ENCODE measurements around the gene LCE7A. TPM values are rescaled to one million over a fixed set of nuclear protein-coding genes. Genes with fewer than 3 reads are reported as not detected.

LCE7A gene
- total RNA-seq, 1 donor from 2014 or later, result not detected

DNA sequence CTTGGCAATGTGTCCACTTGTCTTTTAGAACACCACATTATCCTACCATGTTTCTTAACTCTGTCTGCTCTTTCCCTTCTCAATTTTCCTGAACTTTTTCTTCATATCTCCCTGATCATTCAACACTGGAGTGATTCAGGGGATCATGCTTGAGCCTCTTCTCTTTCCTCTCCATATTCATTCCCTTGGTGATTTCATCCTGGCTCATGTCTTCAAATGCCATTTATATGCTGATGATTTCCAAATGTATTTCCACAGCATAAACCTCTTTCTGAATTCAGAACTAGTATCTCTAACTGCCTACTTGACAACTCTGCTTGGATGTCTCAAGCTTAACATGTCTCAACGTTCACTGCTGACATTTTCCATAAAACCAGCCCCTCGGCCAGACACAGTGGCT is 40.1 kb downstream of the LCE7A start:
- H3K9ac ChIP-seq (ENCODE audit: low read length), result no peak overlapping the region
- no peaks in the 10 kb centered on the region for H3K36me3 ChIP-seq (ENCODE audit: insufficient read depth, low read length)
- H3K4me1 ChIP-seq (ENCODE audit: insufficient read depth, low read length), result no peaks in the 10 kb centered on the region
- FAIRE-seq (no peak), DNase-seq (ENCODE audit: low read depth) (no peak)
- H3K4me3 ChIP-seq (ENCODE audit: insufficient read depth, low read depth, low read length), result no peak overlapping the region
- no peaks in the 10 kb centered on the region for H3K27me3 ChIP-seq (ENCODE audit: insufficient read depth, low read length)
- H3K79me2 ChIP-seq (ENCODE audit: insufficient read depth, low read length), result no peaks in the 10 kb centered on the region
- Mint-ChIP-seq H3K4me1 (ENCODE audit: low read depth, unreplicated experiment) (peaks cover under 1% of the 10 kb centered on the region), H3K27ac (ENCODE audit: unreplicated experiment) (no peak overlapping the region), H3K9me3 (ENCODE audit: unreplicated experiment) (peaks cover 3% of the 10 kb centered on the region), H3K36me3 (ENCODE audit: low read depth, unreplicated experiment) (peaks cover 2% of the 10 kb centered on the region), H3K4me3 (ENCODE audit: unreplicated experiment) (no peak overlapping the region), H3K27me3 (ENCODE audit: low read depth, unreplicated experiment) (peaks cover 28% of the 10 kb centered on the region)
- TF ChIP-seq EZH2 (IDR thresholded peaks at IDR 0.05; ENCODE audit: insufficient read depth, low read length), result no peak
- TF ChIP-seq, protein P1, sequence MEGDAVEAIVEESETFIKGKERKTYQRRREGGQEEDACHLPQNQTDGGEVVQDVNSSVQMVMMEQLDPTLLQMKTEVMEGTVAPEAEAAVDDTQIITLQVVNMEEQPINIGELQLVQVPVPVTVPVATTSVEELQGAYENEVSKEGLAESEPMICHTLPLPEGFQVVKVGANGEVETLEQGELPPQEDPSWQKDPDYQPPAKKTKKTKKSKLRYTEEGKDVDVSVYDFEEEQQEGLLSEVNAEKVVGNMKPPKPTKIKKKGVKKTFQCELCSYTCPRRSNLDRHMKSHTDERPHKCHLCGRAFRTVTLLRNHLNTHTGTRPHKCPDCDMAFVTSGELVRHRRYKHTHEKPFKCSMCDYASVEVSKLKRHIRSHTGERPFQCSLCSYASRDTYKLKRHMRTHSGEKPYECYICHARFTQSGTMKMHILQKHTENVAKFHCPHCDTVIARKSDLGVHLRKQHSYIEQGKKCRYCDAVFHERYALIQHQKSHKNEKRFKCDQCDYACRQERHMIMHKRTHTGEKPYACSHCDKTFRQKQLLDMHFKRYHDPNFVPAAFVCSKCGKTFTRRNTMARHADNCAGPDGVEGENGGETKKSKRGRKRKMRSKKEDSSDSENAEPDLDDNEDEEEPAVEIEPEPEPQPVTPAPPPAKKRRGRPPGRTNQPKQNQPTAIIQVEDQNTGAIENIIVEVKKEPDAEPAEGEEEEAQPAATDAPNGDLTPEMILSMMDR (IDR thresholded peaks at IDR 0.05; ENCODE audit: insufficient read depth, low read depth, low read length), result no peak
- no peak overlapping the region for H3K27ac ChIP-seq (ENCODE audit: low read depth, low read length)
- H2AFZ ChIP-seq (ENCODE audit: low read depth, low read length), result no peak overlapping the region
- H4K20me1 ChIP-seq (ENCODE audit: insufficient read depth, low read length), result no peaks in the 10 kb centered on the region
- no peak overlapping the region for H3K4me2 ChIP-seq (ENCODE audit: low read length)
- no peaks in the 10 kb centered on the region for H3K9me3 ChIP-seq (ENCODE audit: insufficient read depth, low read depth, low read length)

DNA sequence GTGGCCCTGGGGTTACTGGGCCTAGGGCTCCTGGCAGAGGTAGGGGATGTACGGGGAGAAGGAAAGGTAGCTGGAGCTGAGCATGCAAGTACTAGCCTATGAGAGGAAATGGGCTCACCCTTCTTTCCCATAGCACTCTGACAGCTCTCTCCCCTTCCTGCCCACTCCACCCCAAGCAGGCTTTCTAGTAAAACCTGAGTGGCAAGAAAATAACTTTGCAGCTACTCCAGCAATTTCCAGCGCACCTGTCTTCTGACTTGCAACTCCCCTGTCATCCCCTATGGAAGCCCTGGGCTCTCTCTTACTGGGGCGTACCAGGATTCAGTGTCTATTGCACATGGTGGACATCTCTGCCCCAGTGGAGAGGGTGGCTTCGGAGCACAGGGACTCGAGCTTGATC is 41.8 kb downstream of the LCE7A start:
- Histone ChIP-seq H2AFZ (ENCODE audit: low read depth, low read length) (no peak overlapping the region), H3K79me2 (ENCODE audit: insufficient read depth, low read length) (no peaks in the 10 kb centered on the region), H4K20me1 (ENCODE audit: insufficient read depth, low read length) (no peaks in the 10 kb centered on the region), H3K9ac (ENCODE audit: low read length) (no peak overlapping the region), H3K36me3 (ENCODE audit: insufficient read depth, low read length) (no peaks in the 10 kb centered on the region), H3K27ac (ENCODE audit: low read depth, low read length) (no peak overlapping the region), H3K27me3 (ENCODE audit: insufficient read depth, low read length) (no peaks in the 10 kb centered on the region), H3K9me3 (ENCODE audit: insufficient read depth, low read depth, low read length) (no peaks in the 10 kb centered on the region), H3K4me1 (ENCODE audit: insufficient read depth, low read length) (peaks cover 4% of the 10 kb centered on the region), H3K4me3 (ENCODE audit: insufficient read depth, low read depth, low read length) (no peak overlapping the region), H3K4me2 (ENCODE audit: low read length) (no peak overlapping the region)
- no peak for FAIRE-seq
- H3K4me1 Mint-ChIP-seq (ENCODE audit: low read depth, unreplicated experiment), result peaks cover 17% of the 10 kb centered on the region
- H3K9me3 Mint-ChIP-seq (ENCODE audit: unreplicated experiment), result peaks cover 3% of the 10 kb centered on the region
- H3K27ac Mint-ChIP-seq (ENCODE audit: unreplicated experiment), result no peak overlapping the region
- DNase-seq (ENCODE audit: low read depth), result no peak
- no peak overlapping the region for H3K4me3 Mint-ChIP-seq (ENCODE audit: unreplicated experiment)
- no peak for TF ChIP-seq EZH2 (IDR thresholded peaks at IDR 0.05; ENCODE audit: insufficient read depth, low read length)
- TF ChIP-seq, protein P1 (IDR thresholded peaks at IDR 0.05; ENCODE audit: insufficient read depth, low read depth, low read length), result no peak
- H3K27me3 Mint-ChIP-seq (ENCODE audit: low read depth, unreplicated experiment), result peaks cover 28% of the 10 kb centered on the region
- peaks cover 2% of the 10 kb centered on the region for H3K36me3 Mint-ChIP-seq (ENCODE audit: low read depth, unreplicated experiment)

DNA sequence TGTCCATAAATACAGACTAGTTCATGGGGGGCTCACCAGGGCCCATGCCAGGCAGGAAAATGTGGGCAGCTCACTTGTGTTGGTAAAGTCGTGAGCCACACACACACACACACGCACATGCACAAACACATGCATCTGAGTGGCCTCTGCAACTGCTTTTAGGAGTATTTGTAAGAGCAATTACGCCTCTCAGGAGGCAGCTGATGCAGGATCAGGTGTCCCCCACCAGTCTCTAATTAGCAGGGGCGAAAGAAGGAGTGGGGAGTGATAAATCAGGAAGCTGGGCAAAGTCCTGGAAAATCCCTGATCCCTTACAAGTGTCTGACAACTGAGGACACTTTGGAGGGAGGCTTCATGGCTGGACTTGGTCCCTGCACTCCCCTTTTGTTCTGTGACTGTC is 42.8 kb downstream of the LCE7A start:
- Mint-ChIP-seq H3K36me3 (ENCODE audit: low read depth, unreplicated experiment) (peaks cover 2% of the 10 kb centered on the region), H3K9me3 (ENCODE audit: unreplicated experiment) (peaks cover 3% of the 10 kb centered on the region), H3K27ac (ENCODE audit: unreplicated experiment) (no peak overlapping the region), H3K4me1 (ENCODE audit: low read depth, unreplicated experiment) (peaks cover 27% of the 10 kb centered on the region), H3K4me3 (ENCODE audit: unreplicated experiment) (no peak overlapping the region), H3K27me3 (ENCODE audit: low read depth, unreplicated experiment) (peaks cover 28% of the 10 kb centered on the region)
- Histone ChIP-seq H3K36me3 (ENCODE audit: insufficient read depth, low read length) (no peaks in the 10 kb centered on the region), H3K9ac (ENCODE audit: low read length) (no peak overlapping the region), H2AFZ (ENCODE audit: low read depth, low read length) (no peak overlapping the region), H4K20me1 (ENCODE audit: insufficient read depth, low read length) (no peaks in the 10 kb centered on the region), H3K4me2 (ENCODE audit: low read length) (no peak overlapping the region), H3K27me3 (ENCODE audit: insufficient read depth, low read length) (no peaks in the 10 kb centered on the region), H3K4me1 (ENCODE audit: insufficient read depth, low read length) (peaks cover 4% of the 10 kb centered on the region), H3K9me3 (ENCODE audit: insufficient read depth, low read depth, low read length) (no peaks in the 10 kb centered on the region), H3K27ac (ENCODE audit: low read depth, low read length) (no peak overlapping the region), H3K79me2 (ENCODE audit: insufficient read depth, low read length) (no peaks in the 10 kb centered on the region), H3K4me3 (ENCODE audit: insufficient read depth, low read depth, low read length) (no peak overlapping the region)
- DNase-seq (ENCODE audit: low read depth), result no peak
- TF ChIP-seq, protein P1 (IDR thresholded peaks at IDR 0.05; ENCODE audit: insufficient read depth, low read depth, low read length), result no peak
- no peak for TF ChIP-seq EZH2 (IDR thresholded peaks at IDR 0.05; ENCODE audit: insufficient read depth, low read length)
- FAIRE-seq, result no peak
